ENCODE measurements around the gene TMCC2.

- TF ChIP-seq CTCF (IDR thresholded peaks at IDR 0.05): no peak
- TF ChIP-seq POLR2AphosphoS5 (IDR thresholded peaks at IDR 0.05): no peak
- TF ChIP-seq POLR2A (IDR thresholded peaks at IDR 0.05): no peak
Observed at GRCh38 chr1:205293350-205294074, 65.8 kb downstream of the TMCC2 start.

Data from prostate gland (tissue), 2 donors.